Muscle layer of colon (tissue), 2 donors: ENCODE measurements around the gene FEV.
A peak's percentile ranks its signal among the peaks of the same experiment; 100 is the strongest.

Experiments
- H3K27ac ChIP-seq: one replicate; pipeline ENCODE4 v1.7.0; 2013; ENCODE audit warnings: low read depth, mild to moderate bottlenecking, low read length, moderate library complexity
- H3K27me3 ChIP-seq, 2 donors: one replicate each; pipeline ENCODE4 v1.7.0; 2013; ENCODE audit warnings: low read length in 2 of 2, mild to moderate bottlenecking in 2 of 2; ENCODE audit not compliant: insufficient read depth in 2 of 2, control insufficient read depth in 1 of 2
- H3K36me3 ChIP-seq: one replicate; pipeline ENCODE4 v1.7.0; 2013; ENCODE audit warnings: mild to moderate bottlenecking, low read length; ENCODE audit not compliant: insufficient read depth
- H3K4me1 ChIP-seq: one replicate; pipeline ENCODE4 v1.7.0; 2013; ENCODE audit warnings: mild to moderate bottlenecking, low read length; ENCODE audit not compliant: insufficient read depth
- H3K4me3 ChIP-seq, 2 donors: one replicate each; pipeline ENCODE4 v1.7.0; 2013; ENCODE audit warnings: low read length in 2 of 2, low read depth in 1 of 2, mild to moderate bottlenecking in 1 of 2, moderate library complexity in 1 of 2
- H3K9ac ChIP-seq: one replicate; pipeline ENCODE4 v1.7.0; 2013; ENCODE audit warnings: low read length
- H3K9me3 ChIP-seq: one replicate; pipeline ENCODE4 v1.7.0; 2013; ENCODE audit warnings: mild to moderate bottlenecking, low read length
- donor health status: abdominal sarcoma.
- donor health status: Adenocarcinoma of cecum.

Gene FEV

GRCh38 chr2:218990612-218991011 lies 5.6 kb upstream of the FEV start:
- Histone ChIP-seq H3K9ac (no peak overlapping the region), H3K4me1 (peaks cover 15% of the 10 kb centered on the region), H3K4me3 (no peak overlapping the region), H3K27ac (no peak overlapping the region), H3K27me3 (peaks cover 78 to 96% of the 10 kb centered on the region in 2 donors), H3K9me3 (no peaks in the 10 kb centered on the region), H3K36me3 (no peaks in the 10 kb centered on the region)

GRCh38 chr2:218990052-218990451 lies 5.1 kb upstream of the FEV start:
- Histone ChIP-seq H3K9ac (no peak overlapping the region), H3K4me3 (no peak overlapping the region), H3K27ac (no peak overlapping the region), H3K4me1 (peaks cover 12% of the 10 kb centered on the region), H3K27me3 (peaks cover 76 to 96% of the 10 kb centered on the region in 2 donors), H3K9me3 (no peaks in the 10 kb centered on the region), H3K36me3 (no peaks in the 10 kb centered on the region)

GRCh38 chr2:218988650-218989049 lies 3.7 kb upstream of the FEV start:
- Histone ChIP-seq H3K36me3 (no peaks in the 10 kb centered on the region), H3K9me3 (no peaks in the 10 kb centered on the region), H3K4me3 (no peak overlapping the region), H3K27me3 (peaks cover 77 to 96% of the 10 kb centered on the region in 2 donors), H3K4me1 (peaks cover 10% of the 10 kb centered on the region), H3K27ac (no peak overlapping the region), H3K9ac (no peak overlapping the region)

GRCh38 chr2:218988164-218988563 lies 3.2 kb upstream of the FEV start:
- no peak overlapping the region for H3K4me3 ChIP-seq
- no peak overlapping the region for H3K27ac ChIP-seq
- H3K27me3 ChIP-seq: peaks cover 79 to 96% of the 10 kb centered on the region in 2 donors
- no peaks in the 10 kb centered on the region for H3K9me3 ChIP-seq
- H3K9ac ChIP-seq: no peak overlapping the region
- H3K36me3 ChIP-seq: no peaks in the 10 kb centered on the region
- H3K4me1 ChIP-seq: peaks cover 5% of the 10 kb centered on the region

GRCh38 chr2:218986148-218986761 lies 1.3 kb upstream of the FEV start:
- Histone ChIP-seq H3K4me1 (peaks cover 15% of the 10 kb centered on the region), H3K9ac (no peak overlapping the region), H3K27me3 (peaks cover 74 to 95% of the 10 kb centered on the region in 2 donors), H3K27ac (no peak overlapping the region), H3K9me3 (peaks cover 4% of the 10 kb centered on the region), H3K36me3 (no peaks in the 10 kb centered on the region), H3K4me3 (no peak overlapping the region)

- Histone ChIP-seq H3K4me3 (no peak overlapping the region), H3K27ac (no peak overlapping the region), H3K36me3 (no peaks in the 10 kb centered on the region), H3K27me3 (peaks cover 71 to 94% of the 10 kb centered on the region in 2 donors), H3K9ac (no peak overlapping the region), H3K9me3 (peaks cover 4% of the 10 kb centered on the region), H3K4me1 (peaks cover 18% of the 10 kb centered on the region)
Measured at GRCh38 chr2:218985325-218986091, 524 bp upstream of the FEV start.

GRCh38 chr2:218984239-218985020 lies 554 bp downstream of the FEV start:
- Histone ChIP-seq H3K4me1 (peaks cover 18% of the 10 kb centered on the region), H3K27ac (no peak overlapping the region), H3K9ac (no peak overlapping the region), H3K36me3 (no peaks in the 10 kb centered on the region), H3K27me3 (peaks cover 63 to 87% of the 10 kb centered on the region in 2 donors), H3K4me3 (peak overlapping the region in 1 of 2 donors; percentile 20), H3K9me3 (peaks cover 4% of the 10 kb centered on the region)

GRCh38 chr2:218983934-218984238 lies 1.1 kb downstream of the FEV start:
- Histone ChIP-seq H3K9ac (no peak overlapping the region), H3K9me3 (peaks cover 4% of the 10 kb centered on the region), H3K4me3 (peak overlapping the region in 1 of 2 donors; percentile 20), H3K36me3 (no peaks in the 10 kb centered on the region), H3K27ac (no peak overlapping the region), H3K27me3 (peaks cover 63 to 85% of the 10 kb centered on the region in 2 donors), H3K4me1 (peaks cover 18% of the 10 kb centered on the region)

- peaks cover 60 to 85% of the 10 kb centered on the region in 2 donors for H3K27me3 ChIP-seq
- peak overlapping the region in 1 of 2 donors; percentile 13 for H3K4me3 ChIP-seq
- no peaks in the 10 kb centered on the region for H3K36me3 ChIP-seq
- peaks cover 18% of the 10 kb centered on the region for H3K4me1 ChIP-seq
- H3K9ac ChIP-seq: no peak overlapping the region
- no peak overlapping the region for H3K27ac ChIP-seq
- peaks cover 4% of the 10 kb centered on the region for H3K9me3 ChIP-seq
Measured at GRCh38 chr2:218983263-218983933, 1.6 kb downstream of the FEV start.

- H3K36me3 ChIP-seq: no peaks in the 10 kb centered on the region
- no peak overlapping the region for H3K27ac ChIP-seq
- H3K9me3 ChIP-seq: peaks cover 4% of the 10 kb centered on the region
- H3K4me3 ChIP-seq: no peak overlapping the region
- H3K9ac ChIP-seq: no peak overlapping the region
- peaks cover 18% of the 10 kb centered on the region for H3K4me1 ChIP-seq
- H3K27me3 ChIP-seq: peaks cover 57 to 81% of the 10 kb centered on the region in 2 donors
Measured at GRCh38 chr2:218982586-218983262, 2.3 kb downstream of the FEV start.
